Raji (cell line): ENCODE results near the gene SLC22A8.

Experiments
- POLR2A ChIP-seq: IDR thresholded peaks from 2 replicates; pipeline ENCODE4 v1.6.1; 2011; ENCODE audit warnings: low read depth, low read length, control low read depth; ENCODE audit not compliant: insufficient read depth

The SLC22A8 gene

GRCh38 chr11:63015521-63016215 lies at the start of gene SLC22A8:
Gene SLC22A8, minus strand, starts transcription at chr11:63015841. Its CDS starts 883 bp downstream, at chr11:63014958.
- TF ChIP-seq POLR2A = no peak

GRCh38 chr11:63042596-63042995 lies 27.0 kb upstream of the SLC22A8 start:
- TF ChIP-seq POLR2A = no peak

GRCh38 chr11:63032457-63032856 lies 16.8 kb upstream of the SLC22A8 start:
- no peak for TF ChIP-seq POLR2A

GRCh38 chr11:63023841-63024648 lies 8.4 kb upstream of the SLC22A8 start:
- no peak for TF ChIP-seq POLR2A

GRCh38 chr11:63023222-63023814 lies 7.7 kb upstream of the SLC22A8 start:
- TF ChIP-seq POLR2A = no peak

GRCh38 chr11:63022441-63022840 lies 6.8 kb upstream of the SLC22A8 start:
- no peak for TF ChIP-seq POLR2A

- no peak for TF ChIP-seq POLR2A
Observed at GRCh38 chr11:63020671-63021291, 5.1 kb upstream of the SLC22A8 start.

GRCh38 chr11:63019506-63019905 lies 3.9 kb upstream of the SLC22A8 start:
- TF ChIP-seq POLR2A = no peak

GRCh38 chr11:63017306-63017974 lies 1.8 kb upstream of the SLC22A8 start:
- TF ChIP-seq POLR2A = no peak

- TF ChIP-seq POLR2A = no peak
Observed at GRCh38 chr11:63014408-63015055, 1.1 kb downstream of the SLC22A8 start.

- no peak for TF ChIP-seq POLR2A
Observed at GRCh38 chr11:63012839-63013238, 2.8 kb downstream of the SLC22A8 start.

- no peak for TF ChIP-seq POLR2A
Observed at GRCh38 chr11:63012430-63012829, 3.2 kb downstream of the SLC22A8 start.

GRCh38 chr11:63010934-63011439 lies 4.7 kb downstream of the SLC22A8 start:
- TF ChIP-seq POLR2A = no peak

GRCh38 chr11:63007920-63008319 lies 7.7 kb downstream of the SLC22A8 start:
- TF ChIP-seq POLR2A = no peak

- TF ChIP-seq POLR2A = no peak
Observed at GRCh38 chr11:63001456-63001855, 14.2 kb downstream of the SLC22A8 start.

GRCh38 chr11:62999649-63000048 lies 16.0 kb downstream of the SLC22A8 start:
- no peak for TF ChIP-seq POLR2A
